GM12875 (cell line): Measurements from ENCODE around the gene SDR9C7.
"Not testable (repeated sequence)": the region's sequence is repeated elsewhere in the genome, so short reads cannot be mapped to it uniquely, and the experiment has no call there.

Experiments
- H3K4me3 ChIP-seq: one replicate; pipeline ENCODE4 v1.5.1; 2011; ENCODE audit warnings: low read depth, low read length, control low read depth
- TF ChIP-seq, protein P1 (sequence below): IDR thresholded peaks from 2 replicates; pipeline ENCODE4 v1.5.1; 2011; ENCODE audit warnings: low read depth, mild to moderate bottlenecking, control low read depth, inconsistent platforms, low read length, moderate library complexity, borderline replicate concordance; ENCODE audit not compliant: insufficient read depth

The SDR9C7 gene

DNA sequence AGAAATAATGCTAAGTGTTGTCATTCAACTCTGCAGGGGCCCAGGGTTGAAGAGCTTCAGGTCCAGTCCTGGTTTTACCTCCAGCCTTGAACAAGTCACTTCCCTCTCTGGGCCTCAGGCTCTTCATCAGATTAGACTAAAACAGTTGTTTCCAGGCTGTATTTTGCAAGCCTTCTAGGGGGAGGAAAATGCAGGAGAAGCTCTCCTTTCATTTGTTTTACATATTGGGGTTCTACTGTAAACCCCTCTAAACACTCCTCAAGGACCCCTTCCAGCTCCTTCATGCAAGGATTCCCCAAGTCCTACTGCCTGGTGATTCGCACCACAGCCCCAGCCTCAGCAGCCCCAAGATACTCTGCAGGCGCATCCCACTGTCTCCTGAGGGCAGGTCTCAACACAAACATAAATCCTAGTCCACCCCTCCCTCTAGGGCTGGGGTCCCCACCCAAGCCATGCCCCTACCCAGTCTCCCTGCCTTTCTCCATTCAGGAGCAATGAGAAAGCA is 2.7 kb downstream of the SDR9C7 start:
- H3K4me3 ChIP-seq, result no peak overlapping the region
- TF ChIP-seq, protein P1, sequence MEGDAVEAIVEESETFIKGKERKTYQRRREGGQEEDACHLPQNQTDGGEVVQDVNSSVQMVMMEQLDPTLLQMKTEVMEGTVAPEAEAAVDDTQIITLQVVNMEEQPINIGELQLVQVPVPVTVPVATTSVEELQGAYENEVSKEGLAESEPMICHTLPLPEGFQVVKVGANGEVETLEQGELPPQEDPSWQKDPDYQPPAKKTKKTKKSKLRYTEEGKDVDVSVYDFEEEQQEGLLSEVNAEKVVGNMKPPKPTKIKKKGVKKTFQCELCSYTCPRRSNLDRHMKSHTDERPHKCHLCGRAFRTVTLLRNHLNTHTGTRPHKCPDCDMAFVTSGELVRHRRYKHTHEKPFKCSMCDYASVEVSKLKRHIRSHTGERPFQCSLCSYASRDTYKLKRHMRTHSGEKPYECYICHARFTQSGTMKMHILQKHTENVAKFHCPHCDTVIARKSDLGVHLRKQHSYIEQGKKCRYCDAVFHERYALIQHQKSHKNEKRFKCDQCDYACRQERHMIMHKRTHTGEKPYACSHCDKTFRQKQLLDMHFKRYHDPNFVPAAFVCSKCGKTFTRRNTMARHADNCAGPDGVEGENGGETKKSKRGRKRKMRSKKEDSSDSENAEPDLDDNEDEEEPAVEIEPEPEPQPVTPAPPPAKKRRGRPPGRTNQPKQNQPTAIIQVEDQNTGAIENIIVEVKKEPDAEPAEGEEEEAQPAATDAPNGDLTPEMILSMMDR, result no peak

DNA sequence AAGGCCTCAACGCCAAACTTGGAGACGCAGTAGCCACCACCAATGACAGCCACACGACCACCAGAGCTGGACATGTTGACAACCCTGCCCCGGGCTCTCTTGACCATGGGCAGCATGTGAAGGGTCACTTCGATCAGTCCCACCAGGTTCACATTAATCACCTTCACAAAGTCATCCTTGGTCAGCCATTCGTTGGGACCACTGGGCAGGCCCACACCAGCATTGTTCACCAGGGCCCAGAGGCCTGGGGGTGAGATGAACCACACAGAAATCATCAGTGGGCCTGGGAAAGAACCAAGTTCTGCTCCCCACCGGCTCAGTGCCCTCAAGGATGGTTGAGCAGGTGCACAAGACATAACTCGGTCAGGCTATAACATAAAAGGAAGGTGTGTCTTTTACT is 4.0 kb downstream of the SDR9C7 start:
- TF ChIP-seq, protein P1, result no peak

DNA sequence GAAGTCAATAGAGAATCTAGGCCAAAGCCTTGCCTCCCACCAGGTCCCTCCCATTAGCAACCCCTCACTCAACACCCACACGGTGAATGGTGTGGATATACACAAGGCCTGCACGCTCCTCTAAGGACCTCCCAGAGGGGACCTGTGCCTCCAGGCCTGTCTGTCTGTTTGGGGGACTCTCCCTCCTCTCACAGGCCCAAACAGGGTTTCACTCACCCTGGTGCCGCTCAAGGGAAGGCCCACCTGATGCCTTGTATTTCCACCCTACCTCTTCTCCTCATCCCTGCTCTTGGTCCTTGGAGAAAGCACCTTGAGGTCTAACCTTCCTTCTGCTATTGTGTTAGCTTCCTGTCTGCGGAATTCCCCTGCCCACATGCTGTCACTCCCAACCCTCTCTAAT is 4.4 kb downstream of the SDR9C7 start:
- H3K4me3 ChIP-seq, result no peak overlapping the region
- TF ChIP-seq, protein P1, result no peak

More for the DNA sequence above, 4.0 kb downstream of the SDR9C7 start:
- no peak overlapping the region for H3K4me3 ChIP-seq

DNA sequence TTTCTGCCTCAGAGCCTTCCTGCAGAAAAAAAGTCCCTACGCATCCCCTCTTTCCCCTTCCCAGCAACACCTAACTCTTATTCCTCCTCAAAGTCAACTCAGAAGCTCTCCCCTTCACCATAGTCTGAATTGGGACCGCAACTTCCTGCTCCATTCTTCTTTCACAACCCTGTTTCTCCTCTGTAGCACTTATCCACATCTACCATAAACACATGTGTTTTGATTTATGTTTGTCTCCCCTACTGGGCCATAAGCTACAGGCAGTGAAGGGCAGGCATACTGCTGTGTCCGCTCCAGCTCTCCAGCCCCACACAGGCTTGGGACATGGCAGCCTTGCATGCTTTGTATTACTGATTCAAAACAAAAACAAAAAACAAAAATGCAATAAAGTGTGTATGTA is 5.9 kb downstream of the SDR9C7 start:
- no peak overlapping the region for H3K4me3 ChIP-seq
- TF ChIP-seq, protein P1, result no peak

DNA sequence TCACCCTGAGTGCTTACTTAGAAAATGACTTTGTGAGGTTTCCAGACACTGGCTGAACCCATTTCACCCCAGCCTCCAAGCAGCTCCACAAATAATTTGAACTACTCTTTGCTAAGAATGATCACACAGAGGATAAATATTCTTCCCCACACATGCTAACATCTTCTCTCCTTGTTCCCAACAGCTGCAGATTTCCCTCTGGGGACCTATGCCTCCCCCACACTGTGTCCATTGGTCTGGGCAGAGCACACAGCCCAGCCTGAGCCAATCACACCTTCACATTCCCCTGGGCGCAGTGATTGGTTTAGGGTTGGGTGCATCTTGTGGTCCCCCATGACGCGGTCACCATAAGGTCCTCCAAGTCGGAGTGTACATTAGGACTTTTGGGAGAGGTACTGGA is 6.9 kb downstream of the SDR9C7 start:
- H3K4me3 ChIP-seq, result no peak overlapping the region
- TF ChIP-seq, protein P1, result no peak

DNA sequence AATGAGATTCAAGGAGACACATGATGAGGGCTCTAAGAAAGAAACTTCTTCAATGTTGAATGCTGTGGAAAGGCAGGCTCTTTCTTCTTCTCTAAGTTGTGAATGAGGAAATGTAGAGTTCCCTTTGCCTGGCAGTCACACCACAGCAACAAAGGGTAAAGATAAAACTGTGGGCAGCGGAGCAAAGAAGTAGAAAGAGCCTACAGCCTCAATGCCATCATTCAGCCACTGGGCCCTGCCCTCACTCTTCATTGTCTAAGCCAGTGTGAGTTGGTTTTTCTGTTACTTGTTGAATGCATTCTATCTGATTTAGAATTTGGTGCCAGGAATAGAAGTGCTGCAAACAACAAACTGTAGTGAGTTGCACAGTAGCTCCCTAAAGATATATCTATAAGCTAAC is 12.2 kb downstream of the SDR9C7 start:
- H3K4me3 ChIP-seq, result no peak overlapping the region
- TF ChIP-seq, protein P1, result no peak

DNA sequence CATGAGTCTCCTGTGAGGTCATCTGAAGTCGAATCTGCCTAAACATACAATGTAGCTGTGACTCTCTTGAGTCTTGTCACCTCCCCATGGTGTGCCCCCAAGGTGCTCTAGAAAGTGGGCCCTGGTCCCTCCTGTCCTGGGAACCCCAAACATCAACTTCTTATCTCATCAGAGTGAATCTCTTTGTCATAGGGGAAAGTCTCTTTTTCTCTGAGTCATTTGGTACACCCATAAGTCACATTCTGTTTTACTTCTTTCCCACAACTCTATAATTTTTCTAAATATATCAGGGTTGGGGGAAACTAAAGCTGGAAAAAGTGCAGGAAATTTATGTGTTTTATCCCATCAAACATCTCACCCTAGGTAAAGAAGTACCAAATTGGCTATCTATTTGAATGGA is 12.9 kb downstream of the SDR9C7 start:
- no peak overlapping the region for H3K4me3 ChIP-seq
- TF ChIP-seq, protein P1, result no peak

DNA sequence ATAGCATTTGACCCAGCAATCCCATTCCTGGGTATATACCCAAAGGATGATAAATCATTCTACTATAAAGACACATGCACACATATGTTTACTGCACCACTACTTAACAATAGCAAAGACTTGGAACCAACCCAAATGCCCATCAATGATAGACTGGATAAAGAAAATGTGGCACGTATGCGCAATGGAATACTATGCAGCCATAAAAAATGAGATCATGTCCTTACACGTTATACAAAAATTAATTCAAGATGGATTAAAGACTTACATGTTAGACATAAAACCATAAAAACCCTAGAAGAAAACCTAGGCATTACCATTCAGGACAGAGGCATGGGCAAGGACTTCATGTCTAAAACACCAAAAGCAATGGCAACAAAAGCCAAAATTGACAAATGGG is 16.1 kb downstream of the SDR9C7 start:
- not testable (repeated sequence) for H3K4me3 ChIP-seq
